Smooth muscle cell of the pulmonary artery (primary cell): Measurements from ENCODE around the gene ALDH1A1. TPM values are rescaled to one million over a fixed set of nuclear protein-coding genes. Genes with fewer than 3 reads are reported as not detected.

Experiments
- total RNA-seq: library from RNA; depleted of rRNA; stranded (reverse); fragments of >200 nt; gene quantifications from 2 replicates; pipeline ENCODE4 v1.2.3, GENCODE V29; 2014

Gene ALDH1A1
- 2.8 and 14.7 TPM in 2 replicates for total RNA-seq

GRCh38 chr9:72952914-72953313 is at the start of gene ALDH1A1:
Gene ALDH1A1 (minus strand): TSS chr9:72953053. CDS start chr9:72953000, 53 bp downstream.

Other genes starting within 250 kb of the ALDH1A1 start
- 637 and 658 TPM in 2 replicates for gene ANXA1, start 198.8 kb upstream of the ALDH1A1 start, total RNA-seq